ENCODE measurements around the gene DMD. TPM values are rescaled to one million over a fixed set of nuclear protein-coding genes. Genes with fewer than 3 reads are reported as not detected.

Gene DMD
- total RNA-seq, 1 donor from 2014 or later, result 61.6 TPM

DNA sequence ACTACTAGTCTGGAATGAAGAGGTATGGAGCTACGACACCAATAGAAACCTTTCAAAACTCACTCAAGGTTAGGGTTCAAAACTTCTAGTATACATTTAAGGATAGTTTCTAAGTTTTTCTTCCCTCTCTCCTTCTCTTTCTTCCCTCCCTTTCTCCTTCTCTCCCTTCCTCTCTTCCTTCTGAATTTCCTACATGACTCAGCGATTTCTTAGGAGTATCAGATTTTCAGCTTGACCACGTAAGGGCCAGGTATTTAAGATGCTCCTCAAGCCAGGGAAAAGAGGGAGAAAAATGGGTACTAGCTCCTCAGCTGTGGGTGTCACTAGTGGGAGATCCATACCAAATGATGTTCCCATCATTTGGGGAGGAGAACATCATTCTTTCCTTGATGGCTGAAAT is 2083.6 kb downstream of the DMD start:
- DNase-seq (ENCODE audit: low spot score), result no peak

DNA sequence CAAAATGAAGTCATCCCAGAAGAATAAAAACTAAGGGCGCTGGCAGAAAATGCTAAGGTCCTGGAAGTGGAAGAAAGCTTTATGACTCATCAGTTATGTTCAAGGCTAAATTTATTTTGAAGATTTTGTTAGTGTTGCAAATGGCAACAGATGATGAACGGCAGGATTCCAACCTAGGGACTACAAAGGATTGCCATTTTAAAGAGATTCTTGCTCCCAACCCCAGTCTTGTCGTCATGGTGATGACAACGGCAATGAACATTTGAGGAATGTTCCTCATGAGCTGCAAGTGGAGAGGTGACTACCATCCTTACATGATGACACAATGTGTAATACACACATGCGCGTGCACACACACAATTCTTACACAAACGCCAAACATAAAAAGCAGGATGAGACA is 2085.1 kb downstream of the DMD start:
- no peak for DNase-seq (ENCODE audit: low spot score)

DNA sequence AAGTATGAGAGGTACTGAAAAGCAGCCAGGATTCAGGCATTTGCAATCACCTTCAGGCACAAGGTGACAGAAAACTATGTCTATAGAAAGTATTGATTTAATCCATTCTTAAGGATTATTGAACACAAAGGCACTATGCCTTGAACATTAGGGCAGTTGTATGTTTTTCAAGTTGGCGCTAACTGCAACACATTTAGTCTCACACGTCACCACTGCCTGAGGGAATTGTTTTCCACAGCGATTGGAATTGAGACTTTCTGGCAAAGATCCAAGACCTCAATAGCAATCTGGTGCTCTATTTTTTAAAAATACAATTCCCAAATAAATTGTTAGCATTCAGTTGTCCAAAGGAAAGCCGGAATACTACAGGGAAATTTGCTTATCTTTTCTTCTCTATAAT is 2086.8 kb downstream of the DMD start:
- no peak for DNase-seq (ENCODE audit: low spot score)

DNA sequence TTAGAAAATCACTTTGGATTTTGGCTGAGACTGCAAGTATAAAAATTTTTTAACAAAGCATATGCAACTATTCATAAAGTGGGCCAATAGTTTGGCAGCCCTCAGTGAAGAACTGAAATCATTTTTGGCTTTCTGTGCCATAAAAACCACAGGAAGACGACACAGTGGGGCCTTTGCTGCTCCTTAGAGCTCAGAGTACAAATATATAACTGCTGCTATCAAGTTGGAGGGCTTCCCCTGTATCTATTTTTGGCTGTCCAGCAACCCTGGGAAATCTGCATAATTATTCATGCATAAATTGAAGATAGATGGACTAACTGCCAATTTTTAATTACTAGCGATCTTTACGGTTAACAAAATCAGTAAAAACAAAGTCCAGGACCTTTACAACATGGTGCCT is 2088.0 kb downstream of the DMD start:
- DNase-seq (ENCODE audit: low spot score), result no peak

DNA sequence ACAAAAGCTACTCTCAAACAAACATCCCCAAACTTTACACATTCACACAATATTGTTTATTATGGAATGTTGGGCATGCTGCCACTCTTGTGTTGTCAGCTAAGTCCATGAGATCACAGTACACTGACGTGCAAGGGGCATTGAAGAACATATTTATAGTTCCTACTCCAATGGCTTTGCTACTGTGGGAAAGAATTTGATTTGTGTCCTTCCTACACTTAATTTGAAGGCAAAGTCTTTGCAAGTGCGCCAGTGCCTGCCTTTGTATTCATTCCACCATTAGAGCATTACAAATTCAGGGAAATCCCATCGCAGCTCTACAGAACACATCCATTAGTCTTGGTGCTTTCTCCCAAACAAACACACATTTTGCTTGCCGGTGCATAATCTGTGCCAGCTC is 2094.1 kb downstream of the DMD start:
- no peak for DNase-seq (ENCODE audit: low spot score)

DNA sequence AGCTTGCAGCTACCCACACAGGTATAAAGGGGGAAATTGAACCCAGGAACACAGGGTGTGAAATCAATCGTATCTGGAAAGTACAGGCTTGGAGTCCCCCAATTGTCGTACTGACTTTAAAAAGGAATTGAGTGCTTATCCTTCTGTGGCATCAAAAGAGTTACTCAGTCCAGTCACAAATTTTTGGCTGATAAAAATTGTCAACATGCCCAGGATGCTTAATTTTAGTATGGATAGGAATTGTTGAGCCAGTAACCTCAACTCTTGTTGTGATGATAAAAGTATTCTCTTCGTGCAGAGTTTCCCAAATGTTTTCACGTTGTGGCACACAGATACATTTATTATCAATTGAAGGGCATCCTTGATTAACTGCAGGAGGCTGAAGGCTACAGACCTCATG is 2096.0 kb downstream of the DMD start:
- DNase-seq (ENCODE audit: low spot score), result no peak

DNA sequence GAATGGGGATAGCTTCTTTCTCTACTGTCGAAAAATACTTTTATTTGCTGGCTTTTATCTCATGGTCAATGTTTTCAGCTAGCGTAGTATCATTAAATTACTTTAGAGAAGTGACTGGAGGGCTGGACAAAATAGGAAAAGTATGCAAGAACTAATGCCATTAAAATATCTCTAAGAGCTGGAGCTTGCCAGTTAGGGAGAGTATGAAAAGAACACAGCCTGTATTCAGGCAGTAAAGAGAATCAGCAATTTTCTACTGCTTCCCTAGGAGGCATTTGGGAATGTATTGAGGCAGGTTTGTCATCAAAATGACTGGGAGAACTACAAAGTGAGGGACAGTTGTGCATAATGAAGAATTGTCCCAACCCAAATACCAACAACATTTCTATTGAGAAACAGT is 2096.5 kb downstream of the DMD start:
- DNase-seq (ENCODE audit: low spot score), result no peak

DNA sequence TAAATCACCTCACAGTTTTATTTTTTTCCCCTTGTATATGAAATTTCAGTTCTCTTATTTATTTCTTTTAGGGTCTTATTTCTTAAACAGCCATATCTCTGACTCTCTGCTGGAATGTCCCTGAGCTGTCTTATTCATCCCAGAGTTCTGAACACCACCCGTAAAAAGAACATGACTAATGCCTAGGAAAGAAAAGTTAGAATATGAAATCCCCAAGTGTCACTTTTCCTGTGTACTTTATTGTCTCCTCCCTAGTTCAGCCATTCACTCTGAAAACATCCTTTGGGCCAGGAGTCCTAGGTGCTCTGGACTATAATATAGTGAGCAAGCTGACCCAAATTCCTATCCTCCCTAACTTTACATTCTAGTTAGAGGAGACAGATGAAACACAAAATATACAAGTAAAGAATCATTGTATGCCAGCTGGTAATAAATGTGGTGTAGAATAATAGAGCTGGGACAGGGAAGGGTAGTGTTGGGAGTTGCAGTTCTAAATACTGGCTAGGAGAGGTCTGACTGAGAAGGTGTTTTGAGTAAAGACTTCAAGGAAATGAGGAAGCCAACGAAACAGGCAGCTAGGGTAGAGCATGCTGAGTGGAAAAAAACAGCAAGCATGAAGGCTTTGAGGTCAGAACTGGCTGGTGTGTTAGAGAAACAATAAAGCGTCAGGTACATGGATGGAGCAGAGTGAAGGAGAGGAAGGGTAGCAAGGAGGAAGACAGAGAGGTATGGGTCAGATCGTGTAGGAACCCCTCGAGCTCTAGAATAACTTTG is 2098.9 kb downstream of the DMD start:
- no peak for DNase-seq (ENCODE audit: low spot score)

DNA sequence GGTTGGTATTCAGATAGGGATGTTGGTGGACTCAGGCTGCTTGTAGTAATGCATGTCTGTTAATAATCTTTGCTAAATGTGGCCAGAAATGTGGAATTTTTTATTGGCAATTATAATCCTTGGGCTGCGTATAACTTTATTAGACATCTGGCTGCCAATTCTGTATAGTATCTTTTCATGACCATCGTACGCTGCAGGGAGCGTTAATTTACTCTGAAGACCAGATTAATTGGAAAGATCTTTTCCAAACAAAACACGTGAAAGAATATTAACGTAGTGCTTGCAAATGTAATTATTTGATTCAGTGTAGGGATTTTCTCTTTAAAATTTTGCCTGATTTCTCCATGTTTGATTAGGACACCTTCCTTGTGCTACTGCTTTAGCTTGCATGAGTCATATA is 2100.7 kb downstream of the DMD start:
- no peak for DNase-seq (ENCODE audit: low spot score)

DNA sequence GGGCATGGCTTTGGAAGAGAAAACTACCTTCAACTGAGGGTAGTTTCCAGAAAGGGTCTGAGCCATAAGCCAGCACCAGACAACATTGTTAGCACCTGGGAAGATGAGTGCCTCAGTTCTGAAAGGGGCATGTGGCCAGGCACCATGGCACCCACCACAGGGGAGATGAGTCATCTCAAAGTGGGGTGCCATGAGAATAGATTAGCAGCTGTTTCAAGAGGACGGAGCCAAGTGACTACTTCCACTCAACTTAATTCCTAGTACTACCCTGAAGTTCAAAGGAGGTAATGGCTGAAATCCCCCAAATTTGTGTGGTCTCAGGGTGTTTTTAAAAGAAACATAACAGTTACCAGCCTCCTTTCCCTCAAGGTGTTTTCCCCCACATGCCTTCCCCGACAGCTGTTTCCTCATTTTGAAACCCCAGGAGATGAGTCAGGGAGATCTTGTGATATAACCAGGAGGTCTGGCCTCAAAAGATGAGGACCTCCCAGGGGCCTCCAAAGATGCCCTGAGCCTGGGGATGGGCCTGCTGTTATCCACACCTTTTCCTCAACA is 2111.7 kb downstream of the DMD start:
- DNase-seq (ENCODE audit: low spot score), result no peak

DNA sequence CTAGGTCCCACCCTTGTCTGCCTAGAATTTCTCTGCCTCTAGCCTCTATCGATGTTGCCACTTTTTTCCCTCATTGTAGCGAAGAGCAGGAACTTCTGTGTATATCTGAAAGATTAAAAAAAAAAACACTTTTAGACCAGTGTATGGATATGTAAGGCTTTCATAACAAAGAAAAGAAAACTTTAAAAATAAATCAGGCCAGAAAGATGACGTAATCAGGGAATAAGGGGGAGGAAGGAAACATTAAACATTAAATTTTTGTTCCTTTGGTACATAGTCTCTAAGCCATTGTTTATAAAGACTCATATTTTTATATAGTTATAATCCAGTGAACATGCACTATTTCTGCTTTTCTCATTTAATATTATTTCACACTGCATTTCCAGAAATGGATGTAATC is 2113.3 kb downstream of the DMD start:
- DNase-seq (ENCODE audit: low spot score), result no peak

DNA sequence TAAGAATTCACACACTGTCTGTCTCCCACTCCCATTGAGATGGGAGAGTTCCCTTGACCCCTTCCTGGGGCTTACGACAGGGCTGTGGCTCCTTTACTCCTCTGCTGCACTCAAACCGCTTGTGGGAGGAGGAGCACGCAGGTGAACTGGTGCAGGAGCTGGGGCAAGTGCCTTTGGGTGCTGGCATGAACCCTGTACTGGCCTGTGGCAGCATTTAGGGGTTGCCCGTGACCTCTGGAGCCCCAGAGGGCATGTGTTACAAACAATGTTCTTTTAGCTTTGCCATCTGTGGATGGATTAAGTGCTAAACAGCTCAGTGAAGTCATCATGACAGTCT is 2117.7 kb downstream of the DMD start:
- no peak for DNase-seq (ENCODE audit: low spot score)

DNA sequence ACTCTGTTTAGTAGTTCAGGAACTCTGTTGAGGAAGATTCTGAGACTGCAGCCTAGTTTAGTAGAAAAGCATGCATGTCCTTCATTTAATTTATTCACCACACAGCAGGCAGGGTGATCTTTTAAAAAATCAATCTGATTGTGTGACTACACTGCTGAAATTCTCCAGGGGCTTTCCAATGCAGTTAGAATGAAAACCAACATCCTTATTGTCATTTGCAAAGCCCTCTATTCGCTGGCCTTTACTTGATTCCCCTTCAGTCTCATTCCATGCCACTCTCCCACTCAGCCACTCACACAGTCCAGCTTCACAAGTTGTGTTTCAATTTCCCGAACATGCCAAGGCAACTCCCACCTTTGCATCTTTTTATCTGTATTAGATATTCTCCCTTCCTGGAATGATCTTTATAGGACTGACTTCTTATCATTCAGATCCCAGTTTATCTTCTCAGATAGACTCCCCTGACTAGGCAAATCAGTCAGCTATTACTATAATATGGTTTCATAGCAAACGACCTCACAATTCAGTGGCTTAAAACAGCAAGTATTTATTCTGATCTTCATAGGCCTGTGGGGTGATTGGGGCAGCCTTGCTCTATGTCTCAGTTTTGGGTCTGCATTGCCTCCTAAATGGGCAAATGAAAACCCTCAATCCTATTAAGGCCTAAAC is 2118.2 kb downstream of the DMD start:
- DNase-seq (ENCODE audit: low spot score), result no peak

DNA sequence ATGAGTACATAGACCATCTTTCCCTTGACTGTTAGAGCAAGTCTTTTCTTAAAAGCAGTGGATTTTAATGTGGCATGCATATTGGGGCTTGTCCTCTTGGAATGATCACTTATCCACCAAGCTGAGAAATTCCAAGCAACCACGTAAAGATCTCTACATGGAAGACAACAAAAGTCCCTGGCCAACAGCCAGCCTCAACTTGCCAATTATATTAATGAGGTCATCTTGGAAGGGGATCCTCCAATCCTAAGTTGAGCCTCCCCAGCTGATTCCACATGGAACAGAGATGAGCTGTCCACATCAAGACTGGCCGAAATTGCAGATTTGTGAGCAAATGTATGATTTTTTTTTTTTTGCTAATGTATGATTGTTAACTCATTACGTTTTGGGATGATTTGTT is 2118.9 kb downstream of the DMD start:
- DNase-seq (ENCODE audit: low spot score), result no peak

DNA sequence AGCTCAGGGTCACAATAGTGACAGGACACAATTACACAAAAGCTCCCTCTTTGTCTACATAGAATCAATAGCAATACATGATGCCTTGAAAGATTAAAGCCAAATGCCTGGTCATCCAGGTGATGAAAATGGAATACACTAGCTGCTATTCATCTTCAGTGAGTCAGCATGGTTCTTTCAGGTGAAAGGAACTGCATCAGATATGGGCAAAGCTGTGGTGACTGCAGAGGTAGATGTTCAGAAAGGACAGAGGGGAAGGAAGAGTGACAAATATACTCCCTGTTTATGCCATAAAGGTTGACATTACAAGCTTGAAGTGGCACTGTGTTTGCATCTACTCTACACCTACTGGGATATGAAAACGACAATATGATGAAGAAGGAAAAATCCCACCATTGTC is 2119.5 kb downstream of the DMD start:
- no peak for DNase-seq (ENCODE audit: low spot score)

DNA sequence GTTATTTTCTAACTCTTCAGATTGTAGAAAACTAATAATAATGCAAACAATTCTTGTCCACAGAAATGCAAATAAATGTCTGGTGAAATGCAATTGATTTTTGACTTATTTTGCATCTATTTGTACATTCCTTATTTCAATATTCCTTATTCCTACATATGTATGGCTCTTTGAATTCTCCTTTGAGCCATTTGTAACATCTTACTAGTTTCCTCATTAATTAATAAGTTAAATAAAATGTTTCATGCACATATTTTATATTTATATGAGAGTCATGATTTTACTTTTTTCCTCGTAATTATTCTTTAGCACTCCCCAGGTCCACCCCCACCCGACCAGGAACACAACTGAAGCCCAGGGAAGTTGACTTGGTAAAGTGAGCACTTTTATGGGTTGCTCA is 2136.8 kb downstream of the DMD start:
- no peak for DNase-seq (ENCODE audit: low spot score)

DNA sequence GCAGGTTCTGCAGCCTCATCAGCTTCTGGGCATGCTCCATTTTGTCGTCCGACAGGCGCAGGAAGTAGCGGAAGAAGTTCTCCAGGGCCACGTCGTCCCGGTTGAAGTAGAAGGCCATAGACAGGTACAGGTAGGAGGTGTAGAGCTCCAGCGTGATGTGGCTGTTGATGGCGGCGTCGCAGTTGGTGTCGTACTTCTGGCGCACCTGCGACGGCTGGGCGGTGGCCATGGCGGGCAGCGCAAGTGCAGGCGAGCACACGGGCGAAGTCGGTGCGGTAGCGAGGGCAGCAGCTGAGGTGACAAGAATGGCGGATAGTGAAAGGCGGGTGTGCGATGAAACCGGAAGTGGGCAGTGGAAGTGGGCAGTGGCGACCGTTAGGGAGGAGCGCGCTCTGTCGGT is 2139.6 kb downstream of the DMD start, which contains the start of gene FTHL17:
FTHL17 (minus strand) TSS at position 317 of the 400 bp plus-strand sequence; CDS start at position 229, 88 bp downstream.
- no peak for DNase-seq (ENCODE audit: low spot score)

DNA sequence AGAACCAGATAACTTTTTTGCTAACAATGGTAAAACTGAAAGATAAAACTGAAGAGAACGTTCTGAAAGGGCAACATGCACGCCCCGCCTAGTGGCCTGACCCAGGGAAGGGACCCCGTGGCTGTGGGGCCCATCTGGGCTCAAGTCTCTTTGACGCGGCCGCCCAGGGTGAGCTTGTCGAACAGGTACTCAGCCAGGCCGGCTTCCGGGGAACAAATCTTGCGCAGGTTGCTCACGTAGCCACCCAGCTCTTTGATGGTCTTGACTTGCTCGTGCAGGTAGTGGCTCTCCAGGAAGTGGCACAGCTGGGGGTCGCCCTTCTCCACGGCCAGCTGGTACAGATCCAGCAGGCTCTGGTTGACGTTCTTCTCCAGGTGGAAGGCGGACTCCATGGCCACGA is 2140.1 kb downstream of the DMD start:
- DNase-seq (ENCODE audit: low spot score), result no peak

DNA sequence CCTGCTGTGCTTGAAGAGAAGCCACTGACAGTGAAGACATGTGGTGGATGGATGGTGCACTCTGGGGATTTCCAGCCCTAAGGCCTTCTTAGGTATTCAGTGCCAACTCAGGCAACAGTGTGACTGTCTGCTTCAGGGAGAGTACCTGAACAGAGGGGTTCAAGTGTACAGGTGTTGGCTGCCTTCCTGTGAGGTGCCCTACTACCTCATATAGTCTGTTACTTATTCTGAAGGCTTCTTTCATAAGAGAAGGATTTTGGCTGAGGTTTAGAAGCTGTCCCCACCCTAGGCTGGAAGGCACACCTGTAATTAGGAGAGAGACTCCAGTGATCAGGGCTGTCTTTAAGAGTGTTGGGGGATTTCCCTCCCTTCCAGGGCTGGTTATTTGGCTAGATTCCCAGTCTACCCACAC is 2141.3 kb downstream of the DMD start:
- DNase-seq (ENCODE audit: low spot score), result no peak

Measured in ureter (tissue), 1 donor.